Measurements from ENCODE around the gene BRWD1. TPM values are rescaled to one million over a fixed set of nuclear protein-coding genes. Genes with fewer than 3 reads are reported as not detected.

The BRWD1 gene
- total and polyA plus RNA-seq, 2 experiments from 2014 or later: 35.2 to 75.5 TPM

GRCh38 chr21:39164523-39164922 lies 148.9 kb downstream of the BRWD1 start (continued):
- TF ChIP-seq REST (IDR thresholded peaks at IDR 0.05; ENCODE audit: unreplicated experiment) (no peak), CREB1 (CRISPR knock-in tag; IDR thresholded peaks at IDR 0.05; ENCODE audit: low read depth) (no peak), CTCF (conservative IDR thresholded peaks at IDR 0.05; ENCODE audit: low read depth in 2 of 2) (no peak), ZNF114 (CRISPR knock-in tag; IDR thresholded peaks at IDR 0.05) (no peak), JUNB (IDR thresholded peaks at IDR 0.05; ENCODE audit: unreplicated experiment) (no peak), EZH2phosphoT487 (IDR thresholded peaks at IDR 0.05; ENCODE audit: unreplicated experiment) (no peak), STAT1 (IDR thresholded peaks at IDR 0.05; ENCODE audit: unreplicated experiment) (no peak), NANOG (IDR thresholded peaks at IDR 0.05; ENCODE audit: borderline replicate concordance) (no peak)

GRCh38 chr21:39161064-39161463 lies 152.4 kb downstream of the BRWD1 start:
- peaks cover 2% of the 10 kb centered on the region for H3K27me3 Mint-ChIP-seq (ENCODE audit: insufficient read depth, low read depth, poor library complexity)
- ATAC-seq (no peak), DNase-seq (ENCODE audit: low spot score) (no peak)
- no peaks in the 10 kb centered on the region for H3K4me1 Mint-ChIP-seq
- Histone ChIP-seq H3F3A (replicated peaks; ENCODE audit: low read depth) (no peaks in the 10 kb centered on the region), H3K79me2 (replicated peaks; ENCODE audit: insufficient read depth) (no peaks in the 10 kb centered on the region), H3K4me3 (no peak overlapping the region), H3K4me1 (ENCODE audit: insufficient read depth) (no peaks in the 10 kb centered on the region), H4K20me1 (replicated peaks; ENCODE audit: insufficient read depth) (no peaks in the 10 kb centered on the region), H3K27me3 (ENCODE audit: insufficient read depth) (no peaks in the 10 kb centered on the region), H2AFZ (no peak overlapping the region), H3K27ac (ENCODE audit: low read depth) (no peak overlapping the region), H3K9me2 (ENCODE audit: insufficient read depth) (0 out of 2 replicates have a peak, but pooled peaks cover 4% of the 10 kb centered on the region), H3K36me3 (ENCODE audit: insufficient read depth) (no peaks in the 10 kb centered on the region), H3K4me2 (no peak overlapping the region)
- TF ChIP-seq, protein P1, sequence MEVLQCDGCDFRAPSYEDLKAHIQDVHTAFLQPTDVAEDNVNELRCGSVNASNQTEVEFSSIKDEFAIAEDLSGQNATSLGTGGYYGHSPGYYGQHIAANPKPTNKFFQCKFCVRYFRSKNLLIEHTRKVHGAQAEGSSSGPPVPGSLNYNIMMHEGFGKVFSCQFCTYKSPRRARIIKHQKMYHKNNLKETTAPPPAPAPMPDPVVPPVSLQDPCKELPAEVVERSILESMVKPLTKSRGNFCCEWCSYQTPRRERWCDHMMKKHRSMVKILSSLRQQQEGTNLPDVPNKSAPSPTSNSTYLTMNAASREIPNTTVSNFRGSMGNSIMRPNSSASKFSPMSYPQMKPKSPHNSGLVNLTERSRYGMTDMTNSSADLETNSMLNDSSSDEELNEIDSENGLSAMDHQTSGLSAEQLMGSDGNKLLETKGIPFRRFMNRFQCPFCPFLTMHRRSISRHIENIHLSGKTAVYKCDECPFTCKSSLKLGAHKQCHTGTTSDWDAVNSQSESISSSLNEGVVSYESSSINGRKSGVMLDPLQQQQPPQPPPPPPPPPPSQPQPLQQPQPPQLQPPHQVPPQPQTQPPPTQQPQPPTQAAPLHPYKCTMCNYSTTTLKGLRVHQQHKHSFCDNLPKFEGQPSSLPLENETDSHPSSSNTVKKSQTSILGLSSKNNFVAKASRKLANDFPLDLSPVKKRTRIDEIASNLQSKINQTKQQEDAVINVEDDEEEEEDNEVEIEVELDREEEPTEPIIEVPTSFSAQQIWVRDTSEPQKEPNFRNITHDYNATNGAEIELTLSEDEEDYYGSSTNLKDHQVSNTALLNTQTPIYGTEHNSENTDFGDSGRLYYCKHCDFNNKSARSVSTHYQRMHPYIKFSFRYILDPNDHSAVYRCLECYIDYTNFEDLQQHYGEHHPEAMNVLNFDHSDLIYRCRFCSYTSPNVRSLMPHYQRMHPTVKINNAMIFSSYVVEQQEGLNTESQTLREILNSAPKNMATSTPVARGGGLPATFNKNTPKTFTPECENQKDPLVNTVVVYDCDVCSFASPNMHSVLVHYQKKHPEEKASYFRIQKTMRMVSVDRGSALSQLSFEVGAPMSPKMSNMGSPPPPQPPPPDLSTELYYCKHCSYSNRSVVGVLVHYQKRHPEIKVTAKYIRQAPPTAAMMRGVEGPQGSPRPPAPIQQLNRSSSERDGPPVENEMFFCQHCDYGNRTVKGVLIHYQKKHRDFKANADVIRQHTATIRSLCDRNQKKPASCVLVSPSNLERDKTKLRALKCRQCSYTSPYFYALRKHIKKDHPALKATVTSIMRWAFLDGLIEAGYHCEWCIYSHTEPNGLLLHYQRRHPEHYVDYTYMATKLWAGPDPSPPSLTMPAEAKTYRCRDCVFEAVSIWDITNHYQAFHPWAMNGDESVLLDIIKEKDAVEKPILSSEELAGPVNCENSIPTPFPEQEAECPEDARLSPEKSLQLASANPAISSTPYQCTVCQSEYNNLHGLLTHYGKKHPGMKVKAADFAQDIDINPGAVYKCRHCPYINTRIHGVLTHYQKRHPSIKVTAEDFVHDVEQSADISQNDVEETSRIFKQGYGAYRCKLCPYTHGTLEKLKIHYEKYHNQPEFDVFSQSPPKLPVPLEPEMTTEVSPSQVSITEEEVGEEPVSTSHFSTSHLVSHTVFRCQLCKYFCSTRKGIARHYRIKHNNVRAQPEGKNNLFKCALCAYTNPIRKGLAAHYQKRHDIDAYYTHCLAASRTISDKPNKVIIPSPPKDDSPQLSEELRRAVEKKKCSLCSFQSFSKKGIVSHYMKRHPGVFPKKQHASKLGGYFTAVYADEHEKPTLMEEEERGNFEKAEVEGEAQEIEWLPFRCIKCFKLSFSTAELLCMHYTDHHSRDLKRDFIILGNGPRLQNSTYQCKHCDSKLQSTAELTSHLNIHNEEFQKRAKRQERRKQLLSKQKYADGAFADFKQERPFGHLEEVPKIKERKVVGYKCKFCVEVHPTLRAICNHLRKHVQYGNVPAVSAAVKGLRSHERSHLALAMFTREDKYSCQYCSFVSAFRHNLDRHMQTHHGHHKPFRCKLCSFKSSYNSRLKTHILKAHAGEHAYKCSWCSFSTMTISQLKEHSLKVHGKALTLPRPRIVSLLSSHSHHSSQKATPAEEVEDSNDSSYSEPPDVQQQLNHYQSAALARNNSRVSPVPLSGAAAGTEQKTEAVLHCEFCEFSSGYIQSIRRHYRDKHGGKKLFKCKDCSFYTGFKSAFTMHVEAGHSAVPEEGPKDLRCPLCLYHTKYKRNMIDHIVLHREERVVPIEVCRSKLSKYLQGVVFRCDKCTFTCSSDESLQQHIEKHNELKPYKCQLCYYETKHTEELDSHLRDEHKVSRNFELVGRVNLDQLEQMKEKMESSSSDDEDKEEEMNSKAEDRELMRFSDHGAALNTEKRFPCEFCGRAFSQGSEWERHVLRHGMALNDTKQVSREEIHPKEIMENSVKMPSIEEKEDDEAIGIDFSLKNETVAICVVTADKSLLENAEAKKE (CRISPR knock-in tag; IDR thresholded peaks at IDR 0.05): no peak
- no peak for TF ChIP-seq REST (IDR thresholded peaks at IDR 0.05; ENCODE audit: unreplicated experiment)
- TF ChIP-seq ZNF114 (CRISPR knock-in tag; IDR thresholded peaks at IDR 0.05): no peak
- TF ChIP-seq ZNF331 (CRISPR knock-in tag; IDR thresholded peaks at IDR 0.05; ENCODE audit: low read depth): no peak
- H3K4me3 Mint-ChIP-seq: no peak overlapping the region
- no peak overlapping the region for H3K27ac Mint-ChIP-seq
- peaks cover 39% of the 10 kb centered on the region for H3K9me3 Mint-ChIP-seq
- H3K36me3 Mint-ChIP-seq (ENCODE audit: low read depth): peaks cover 10% of the 10 kb centered on the region

Measured in GM23338 (cell line).